HEK293 (cell line): Measurements from ENCODE around the gene DPH6.

Experiments
- CTCF ChIA-PET: fragments of 350-600 bp; formaldehyde crosslinking; extraction: SDS; loops from one replicate; lab custom pipeline; 2021; ENCODE audit warnings: antibody characterized with exemption; lab: Yijun Ruan, JAX
- POLR2A ChIA-PET: fragments of 300-600 bp; formaldehyde crosslinking; extraction: SDS; loops from one replicate; lab custom pipeline; 2020; ENCODE audit warnings: antibody characterized with exemption, inconsistent platforms; lab: Yijun Ruan, JAX
- H3K27ac ChIP-seq: fragments of 200-500 bp; sonication (Bioruptor generic); 2 replicates; pipeline ENCODE4 v1.5.1; 2014; ENCODE audit warnings: low read depth, low read length, control low read depth, inconsistent platforms; ENCODE audit errors: extremely low read depth
- H3K36me3 ChIP-seq, 2 experiments: fragments of 200-500 bp in 1 of 2; sonication (Bioruptor generic) in 1 of 2; 1 replicate in 1 of 2; 2 replicates in 1 of 2; pipeline ENCODE4 v1.5.1; 2014 to 2017; ENCODE audit warnings: inconsistent platforms in 2 of 2, low read length in 2 of 2; ENCODE audit not compliant: control insufficient read depth in 2 of 2, insufficient read depth in 1 of 2
- H3K4me1 ChIP-seq: fragments of 200-500 bp; sonication (Bioruptor generic); 2 replicates; pipeline ENCODE4 v1.5.1; 2014; ENCODE audit warnings: mild to moderate bottlenecking, low read length, inconsistent platforms; ENCODE audit not compliant: control insufficient read depth, insufficient read depth
- H3K4me3 ChIP-seq: 2 replicates; pipeline ENCODE4 v1.5.1; 2011; ENCODE audit warnings: low read depth, mild to moderate bottlenecking, control low read depth, low read length, moderate library complexity
- H3K9me3 ChIP-seq: fragments of 200-500 bp; sonication (Bioruptor generic); 2 replicates; pipeline ENCODE4 v1.5.1; 2014; ENCODE audit warnings: low read depth, low read length, inconsistent platforms; ENCODE audit not compliant: control insufficient read depth, insufficient read depth
- BCL11A ChIP-seq: fragments of 450-650 bp; formaldehyde crosslinking; IDR thresholded peaks from 2 replicates; pipeline ENCODE4 v1.5.1; 2016; ENCODE audit warnings: low read depth, missing biosample characterization, missing genetic modification characterization
- KLF17 ChIP-seq: fragments of 450-650 bp; formaldehyde crosslinking; IDR thresholded peaks from 2 replicates; pipeline ENCODE4 v1.5.1; 2016; ENCODE audit warnings: missing biosample characterization, missing genetic modification characterization
- PRDM10 ChIP-seq: fragments of 450-650 bp; formaldehyde crosslinking; IDR thresholded peaks from 2 replicates; pipeline ENCODE4 v1.5.1; 2016; ENCODE audit warnings: missing biosample characterization, missing genetic modification characterization
- TCF7L2 ChIP-seq: IDR thresholded peaks from 2 replicates; pipeline ENCODE4 v1.6.1; 2011; ENCODE audit warnings: low read depth, mild to moderate bottlenecking, inconsistent platforms, low read length, moderate library complexity, borderline replicate concordance
- ZBTB1 ChIP-seq: fragments of 450-650 bp; formaldehyde crosslinking; IDR thresholded peaks from 2 replicates; pipeline ENCODE4 v1.5.1; 2016; ENCODE audit warnings: missing biosample characterization, missing genetic modification characterization
- ZNF121 ChIP-seq: fragments of 450-650 bp; formaldehyde crosslinking; IDR thresholded peaks from 2 replicates; pipeline ENCODE4 v1.5.1; 2016; ENCODE audit warnings: missing biosample characterization, missing genetic modification characterization
- ZNF223 ChIP-seq: fragments of 450-650 bp; formaldehyde crosslinking; IDR thresholded peaks from 2 replicates; pipeline ENCODE4 v1.5.1; 2016; ENCODE audit warnings: missing biosample characterization, missing genetic modification characterization
- ZNF239 ChIP-seq: fragments of 450-650 bp; formaldehyde crosslinking; IDR thresholded peaks from 2 replicates; pipeline ENCODE4 v1.5.1; 2016; ENCODE audit warnings: missing biosample characterization, missing genetic modification characterization
- ZNF280D ChIP-seq: fragments of 450-650 bp; formaldehyde crosslinking; IDR thresholded peaks from 2 replicates; pipeline ENCODE4 v1.5.1; 2016; ENCODE audit warnings: missing biosample characterization, missing genetic modification characterization
- ZNF335 ChIP-seq: fragments of 450-650 bp; formaldehyde crosslinking; conservative IDR thresholded peaks from 2 replicates; pipeline ENCODE4 v1.5.1; 2016; ENCODE audit warnings: missing biosample characterization, missing genetic modification characterization
- ZNF350 ChIP-seq: fragments of 450-650 bp; formaldehyde crosslinking; IDR thresholded peaks from 2 replicates; pipeline ENCODE4 v1.5.0; 2017; ENCODE audit warnings: missing biosample characterization, mild to moderate bottlenecking, missing genetic modification characterization
- ZNF37A ChIP-seq: fragments of 450-650 bp; IDR thresholded peaks from 2 replicates; pipeline ENCODE4 v1.5.1; 2018; ENCODE audit warnings: missing biosample characterization, missing genetic modification characterization
- ZNF426 ChIP-seq: fragments of 450-650 bp; formaldehyde crosslinking; IDR thresholded peaks from 2 replicates; pipeline ENCODE4 v1.5.1; 2017; ENCODE audit warnings: missing biosample characterization, missing genetic modification characterization, mild to moderate bottlenecking, inconsistent platforms, moderate library complexity
- ZNF433 ChIP-seq: fragments of 450-650 bp; formaldehyde crosslinking; IDR thresholded peaks from 2 replicates; pipeline ENCODE4 v1.5.1; 2016; ENCODE audit warnings: missing biosample characterization, missing genetic modification characterization, low read depth
- ZNF521 ChIP-seq: fragments of 450-650 bp; formaldehyde crosslinking; IDR thresholded peaks from 2 replicates; pipeline ENCODE4 v1.5.1; 2017; ENCODE audit warnings: missing biosample characterization, mild to moderate bottlenecking, missing genetic modification characterization
- ZNF692 ChIP-seq: fragments of 450-650 bp; formaldehyde crosslinking; IDR thresholded peaks from 2 replicates; pipeline ENCODE4 v1.5.1; 2016; ENCODE audit warnings: missing biosample characterization, missing genetic modification characterization

Gene DPH6

GRCh38 chr15:35470441-35470840 is 75.5 kb downstream of the DPH6 start:
- CTCF ChIA-PET = no interaction called here
- H3K9me3 ChIP-seq = no peaks in the 10 kb centered on the region

GRCh38 chr15:35466476-35466875 is 79.5 kb downstream of the DPH6 start:
- POLR2A ChIA-PET = no interaction called here
- Histone ChIP-seq H3K27ac (no peak overlapping the region), H3K4me3 (no peak overlapping the region), H3K36me3 (no peaks in the 10 kb centered on the region), H3K4me1 (no peaks in the 10 kb centered on the region), H3K9me3 (no peaks in the 10 kb centered on the region)
- CTCF ChIA-PET = no interaction called here
- no peak for TF ChIP-seq ZNF239
- TF ChIP-seq ZNF521 = no peak
- no peak for TF ChIP-seq TCF7L2
- 0 out of 2 replicates have a peak, but pooled peaks have one; percentile 14 for TF ChIP-seq PRDM10 (tag by site-specific recombination)

More at GRCh38 chr15:35470441-35470840, 75.5 kb downstream of the DPH6 start:
- Histone ChIP-seq H3K4me1 (no peaks in the 10 kb centered on the region), H3K4me3 (no peak overlapping the region), H3K36me3 (no peaks in the 10 kb centered on the region), H3K27ac (no peak overlapping the region)
- POLR2A ChIA-PET = no interaction called here
- TF ChIP-seq ZNF350 (tag by site-specific recombination) (no peak), ZNF37A (tag by site-specific recombination) (no peak), ZNF426 (tag by site-specific recombination) (no peak), BCL11A (no peak), ZBTB1 (tag by site-specific recombination) (no peak), ZNF280D (tag by site-specific recombination) (no peak), KLF17 (no peak), ZNF223 (tag by site-specific recombination) (no peak)

- H3K4me1 ChIP-seq = no peaks in the 10 kb centered on the region
- no peaks in the 10 kb centered on the region for H3K36me3 ChIP-seq
- TF ChIP-seq ZNF121 (tag by site-specific recombination) = no peak
- no peak for TF ChIP-seq ZNF433
- peak; percentile 32 for TF ChIP-seq ZNF335 (tag by site-specific recombination)
- peak; percentile 44; the same call in 1 of the 2 replicates for TF ChIP-seq ZNF692 (tag by site-specific recombination)
- ChIA-PET POLR2A (no interaction called here), CTCF (no interaction called here)
- H3K27ac ChIP-seq = no peak overlapping the region
- no peak overlapping the region for H3K4me3 ChIP-seq
- H3K9me3 ChIP-seq = no peaks in the 10 kb centered on the region
Observed at GRCh38 chr15:35465783-35466182, 80.2 kb downstream of the DPH6 start.
